HCT116 (cell line): ENCODE results near the gene WNT2. TPM values are rescaled to one million over a fixed set of nuclear protein-coding genes. Genes with fewer than 3 reads are reported as not detected.

Source experiments
- ATAC-seq: fragments of 200-7000 bp; cut with Tn5 transposase; 2 replicates; pipeline ENCODE4 v1.9.1; 2020; ENCODE audit warnings: mild to moderate bottlenecking, moderate library complexity
- BruUV-seq: library from RNA; stranded (reverse); fragments of 400-500 nt; replicated peaks from 2 replicates; lab custom pipeline; 2021; lab: Mats Ljungman, UMichigan
- CTCF ChIA-PET: fragments of 300-600 bp; sonication (Branson Sonifier 250); formaldehyde crosslinking; loops from one replicate; lab custom pipeline; 2021; ENCODE audit warnings: antibody characterized with exemption; lab: Charles Lee
- POLR2A ChIA-PET: fragments of 300-600, 350-600 bp; sonication (Branson Sonifier 250); formaldehyde crosslinking; loops from one replicate; lab custom pipeline; 2021; ENCODE audit warnings: antibody characterized with exemption; lab: Charles Lee
- RAD21 ChIA-PET, 2 experiments: fragments of 300-600 bp; sonication (Branson Sonifier 250); formaldehyde crosslinking; loops; one replicate each; lab custom pipeline; 2023; ENCODE audit warnings: low total read pairs in 2 of 2; ENCODE audit not compliant: uncharacterized antibody in 2 of 2, unreplicated experiment in 2 of 2, low non-redundant PET in 1 of 2; lab: Charles Lee
- DNase-seq: peaks from one replicate; pipeline ENCODE4 v3.0.0-alpha.2; 2010; ENCODE audit warnings: low read depth, low spot score
- H2AFZ ChIP-seq: fragments of 200-600 bp; shearing (Covaris generic), sonication (generic); 2 replicates; pipeline ENCODE4 v1.6.1; 2017; ENCODE audit warnings: low read depth, mixed run types, mixed read lengths, antibody characterized with exemption, low read length; ENCODE audit not compliant: poor library complexity, severe bottlenecking
- H3K27ac ChIP-seq: 2 replicates; pipeline ENCODE4 v1.5.1; 2012; ENCODE audit warnings: low read depth, low read length
- H3K27me3 ChIP-seq: fragments of 200-600 bp; sonication (generic); 2 replicates; pipeline ENCODE4 v1.6.1; 2016; ENCODE audit warnings: mixed run types, low read length, mixed read lengths; ENCODE audit not compliant: insufficient read depth
- H3K36me3 ChIP-seq, 2 experiments: fragments of 200-500 bp in 1 of 2; fragments of 200-600 bp in 1 of 2; sonication (Bioruptor generic) in 1 of 2; sonication (generic) in 1 of 2; 2 replicates each; pipeline versions ENCODE4 v1.5.1 to v1.6.1; 2014 to 2016; ENCODE audit warnings: low read length in 2 of 2, inconsistent platforms in 1 of 2, mixed read lengths in 1 of 2, mixed run types in 1 of 2; ENCODE audit not compliant: insufficient read depth in 2 of 2, control insufficient read depth in 1 of 2
- H3K4me1 ChIP-seq, 2 experiments: fragments of 200-600 bp in 1 of 2; sonication (generic) in 1 of 2; 2 replicates each; pipeline versions ENCODE4 v1.5.1 to v1.6.1; 2012 to 2017; ENCODE audit warnings: low read length in 2 of 2, inconsistent platforms in 1 of 2, mild to moderate bottlenecking in 1 of 2, mixed read lengths in 1 of 2, mixed run types in 1 of 2, moderate library complexity in 1 of 2; ENCODE audit not compliant: insufficient read depth in 2 of 2, control insufficient read depth in 1 of 2
- H3K4me2 ChIP-seq: fragments of 200-600 bp; sonication (generic); 2 replicates; pipeline ENCODE4 v1.6.1; 2017; ENCODE audit warnings: mixed run types, low read length, mixed read lengths
- H3K4me3 ChIP-seq, 2 experiments: fragments of 200-600 bp in 1 of 2; sonication (generic) in 1 of 2; replicated peaks in 1 of 2; 2 replicates each; pipeline ENCODE4 v1.5.1; 2011 to 2016; ENCODE audit warnings: low read length in 2 of 2, control low read depth in 1 of 2, low read depth in 1 of 2, mild to moderate bottlenecking in 1 of 2, mixed read lengths in 1 of 2, mixed run types in 1 of 2
- H3K79me2 ChIP-seq: fragments of 200-600 bp; sonication (generic); 2 replicates; pipeline ENCODE4 v1.6.1; 2017; ENCODE audit warnings: mild to moderate bottlenecking, mixed run types, low read length, moderate library complexity, mixed read lengths; ENCODE audit not compliant: insufficient read depth
- H3K9ac ChIP-seq: fragments of 200-600 bp; sonication (generic); 2 replicates; pipeline ENCODE4 v1.6.1; 2016; ENCODE audit warnings: low read length, mixed read lengths
- H3K9me2 ChIP-seq: fragments of 200-600 bp; sonication (generic), shearing (Covaris generic); 2 replicates; pipeline ENCODE4 v1.6.1; 2017; ENCODE audit warnings: mixed run types, mild to moderate bottlenecking, moderate library complexity; ENCODE audit not compliant: insufficient read depth
- H3K9me3 ChIP-seq, 2 experiments: fragments of 200-500 bp in 1 of 2; fragments of 200-600 bp in 1 of 2; sonication (Bioruptor generic) in 1 of 2; sonication (generic) in 1 of 2; 2 replicates each; pipeline ENCODE4 v1.6.1; 2014 to 2017; ENCODE audit warnings: low read length in 2 of 2, mixed read lengths in 2 of 2, inconsistent platforms in 1 of 2, low read depth in 1 of 2, mild to moderate bottlenecking in 1 of 2, mixed run types in 1 of 2, moderate library complexity in 1 of 2; ENCODE audit not compliant: control insufficient read depth in 1 of 2, insufficient read depth in 1 of 2
- H4K20me1 ChIP-seq: fragments of 200-600 bp; sonication (generic), shearing (Covaris generic); 2 replicates; pipeline ENCODE4 v1.6.1; 2017; ENCODE audit warnings: mixed run types, mild to moderate bottlenecking, moderate library complexity; ENCODE audit not compliant: insufficient read depth
- CEBPB ChIP-seq: IDR thresholded peaks from 2 replicates; pipeline ENCODE4 v1.6.1; 2012; ENCODE audit warnings: low read depth
- CTCF ChIP-seq, 3 experiments: fragments of 200-600 bp in 1 of 3; sonication (generic) in 1 of 3; IDR thresholded peaks in 2 of 3; conservative IDR thresholded peaks in 1 of 3; 2 replicates each; pipeline ENCODE4 v1.5.1; 2012 to 2017; ENCODE audit warnings: low read depth in 2 of 3, low read length in 2 of 3, antibody characterized with exemption in 1 of 3, borderline replicate concordance in 1 of 3, control low read depth in 1 of 3, mild to moderate bottlenecking in 1 of 3, mixed read lengths in 1 of 3, mixed run types in 1 of 3, moderate library complexity in 1 of 3; ENCODE audit not compliant: insufficient read depth in 1 of 3
- EZH2 ChIP-seq: fragments of 200-600 bp; sonication (generic); IDR thresholded peaks from 2 replicates; pipeline ENCODE4 v1.6.1; 2017; ENCODE audit warnings: antibody characterized with exemption, mixed run types
- EZH2phosphoT487 ChIP-seq: fragments of 200-600 bp; IDR thresholded peaks from 2 replicates; pipeline ENCODE4 v1.6.1; 2018; ENCODE audit warnings: antibody characterized with exemption, borderline replicate concordance
- FOSL1 ChIP-seq: IDR thresholded peaks from 2 replicates; pipeline ENCODE4 v1.6.1; 2012; ENCODE audit warnings: low read depth
- POLR2AphosphoS5 ChIP-seq: IDR thresholded peaks from 2 replicates; pipeline ENCODE4 v1.6.1; 2011; ENCODE audit warnings: mild to moderate bottlenecking, low read depth, low read length, moderate library complexity
- RAD21 ChIP-seq: IDR thresholded peaks from 2 replicates; pipeline ENCODE4 v1.6.1; 2012; ENCODE audit warnings: low read depth, mild to moderate bottlenecking
- TCF7L2 ChIP-seq: IDR thresholded peaks from 2 replicates; pipeline ENCODE4 v1.7.0; 2011; ENCODE audit warnings: borderline replicate concordance, inconsistent platforms; ENCODE audit not compliant: insufficient read depth, insufficient read length; ENCODE audit errors: extremely low read depth
- ZBTB33 ChIP-seq: IDR thresholded peaks from 2 replicates; pipeline ENCODE4 v1.6.1; 2011; ENCODE audit warnings: mild to moderate bottlenecking, low read length, moderate library complexity; ENCODE audit not compliant: insufficient replicate concordance; ENCODE audit errors: extremely low read depth
- ZNF274 ChIP-seq: fragments of 200-500 bp; sonication (Bioruptor generic); IDR thresholded peaks from 2 replicates; pipeline ENCODE4 v1.6.1; 2014; ENCODE audit warnings: mild to moderate bottlenecking, low read depth, low read length, inconsistent platforms
- intact Hi-C: fragments of 100-400 bp; cut with micrococcal nuclease; formaldehyde crosslinking; loops from 2 replicates; pipeline ENCODE4 v1.10.0; 2022
- total RNA-seq: library from RNA; stranded (reverse); gene quantifications from one replicate; pipeline ENCODE4 v1.2.1, GENCODE V29; 2021; ENCODE audit not compliant: unreplicated experiment
- TF ChIP-seq, protein P1 (sequence below): IDR thresholded peaks from 2 replicates; pipeline ENCODE4 v1.6.1; 2012
- TF ChIP-seq, protein P2 (sequence below): IDR thresholded peaks from 2 replicates; pipeline ENCODE4 v1.6.1; 2012; ENCODE audit warnings: low read depth

Gene WNT2
- total RNA-seq, 1 experiment from 2014 or later, result 0.12 TPM

DNA sequence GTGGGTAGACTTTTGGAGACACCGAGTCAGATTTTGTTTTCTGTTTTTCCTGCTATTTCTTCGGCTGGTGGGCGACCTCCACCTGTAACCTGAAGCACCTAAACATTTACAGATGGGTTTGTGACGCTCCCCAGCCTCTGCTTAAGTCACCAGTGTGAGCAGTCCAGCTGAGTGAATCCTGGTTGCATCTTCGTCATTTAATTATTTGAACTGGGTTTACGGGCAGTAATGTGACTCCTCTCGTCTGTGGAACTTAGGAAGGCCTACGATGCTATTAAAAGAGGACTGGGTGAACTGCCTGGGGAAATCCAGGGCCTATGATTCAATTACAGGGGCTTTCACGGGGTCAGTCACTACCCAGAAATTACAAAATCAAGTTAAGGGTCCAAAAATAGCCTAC, 52.5 kb downstream of the WNT2 start:
- CTCF ChIA-PET, result no interaction called here
- Histone ChIP-seq H3K9me2 (0 out of 2 replicates have a peak, but pooled peaks cover 4% of the 10 kb centered on the region), H3K4me3 (no peak overlapping the region), H3K4me2 (no peak overlapping the region), H3K9ac (no peak overlapping the region), H3K9me3 (no peaks in the 10 kb centered on the region), H3K79me2 (no peaks in the 10 kb centered on the region), H2AFZ (no peak overlapping the region), H3K27me3 (no peaks in the 10 kb centered on the region), H3K36me3 (no peaks in the 10 kb centered on the region), H3K4me1 (peaks cover 0 to 8% of the 10 kb centered on the region in 2 experiments; a peak in 1 of 4 replicates), H3K27ac (no peak overlapping the region), H4K20me1 (no peaks in the 10 kb centered on the region)
- no peak for DNase-seq
- no peak for ATAC-seq
- intact Hi-C loops, result no loop called here
- POLR2A ChIA-PET, result no interaction called here
- BruUV-seq, result no TSS peak
- RAD21 ChIA-PET, result no interaction called here
- no peak for TF ChIP-seq TCF7L2
- TF ChIP-seq, protein P1, sequence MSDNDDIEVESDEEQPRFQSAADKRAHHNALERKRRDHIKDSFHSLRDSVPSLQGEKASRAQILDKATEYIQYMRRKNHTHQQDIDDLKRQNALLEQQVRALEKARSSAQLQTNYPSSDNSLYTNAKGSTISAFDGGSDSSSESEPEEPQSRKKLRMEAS, result no peak
- TF ChIP-seq POLR2AphosphoS5, result no peak
- TF ChIP-seq CTCF (IDR thresholded peaks at IDR 0.05 in 2 of 3, conservative IDR thresholded peaks at IDR 0.05 in 1 of 3; ENCODE audit: borderline replicate concordance in 1 of 3, insufficient read depth in 1 of 3, low read depth in 2 of 3, low read length in 2 of 3), result no peak
- TF ChIP-seq CEBPB, result no peak
- no peak for TF ChIP-seq RAD21
- no peak for TF ChIP-seq FOSL1

DNA sequence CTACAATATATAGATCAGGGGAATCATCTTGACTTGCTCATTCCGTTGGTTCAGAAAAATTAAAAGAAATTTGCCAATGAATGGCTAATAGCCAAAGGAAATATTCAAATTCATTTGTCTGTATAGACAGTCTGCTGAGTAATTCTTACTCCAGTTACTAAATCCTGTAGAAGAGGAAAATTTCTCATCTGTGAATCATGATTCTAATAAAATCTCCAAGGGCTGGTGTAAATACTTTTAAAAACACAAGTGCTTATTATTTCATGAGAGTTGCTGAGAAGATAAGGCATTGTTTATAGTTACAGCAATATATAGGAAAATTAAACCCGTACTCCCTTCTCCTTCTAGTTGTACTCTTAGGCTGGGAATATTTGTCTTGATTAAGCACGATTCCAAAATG, 53.0 kb downstream of the WNT2 start:
- ChIA-PET CTCF (no interaction called here), RAD21 (no interaction called here), POLR2A (no interaction called here)
- DNase-seq (no peak), ATAC-seq (no peak)
- no peaks in the 10 kb centered on the region for H3K9me3 ChIP-seq
- H3K27me3 ChIP-seq, result no peaks in the 10 kb centered on the region
- no peaks in the 10 kb centered on the region for H3K79me2 ChIP-seq
- H3K27ac ChIP-seq, result no peak overlapping the region
- no TSS peak for BruUV-seq
- no peaks in the 10 kb centered on the region for H4K20me1 ChIP-seq
- no peak overlapping the region for H3K9ac ChIP-seq
- 0 out of 2 replicates have a peak, but pooled peaks cover 4% of the 10 kb centered on the region for H3K9me2 ChIP-seq
- H3K36me3 ChIP-seq, result no peaks in the 10 kb centered on the region
- no peak overlapping the region for H2AFZ ChIP-seq
- H3K4me3 ChIP-seq, result no peak overlapping the region
- no peak overlapping the region for H3K4me2 ChIP-seq
- intact Hi-C loops, result no loop called here
- H3K4me1 ChIP-seq, result peaks cover 0 to 8% of the 10 kb centered on the region in 2 experiments; a peak in 1 of 4 replicates
- TF ChIP-seq ZBTB33 (no peak), ZNF274 (no peak), EZH2 (no peak), EZH2phosphoT487 (no peak), FOSL1 (no peak)
- TF ChIP-seq, protein P2, sequence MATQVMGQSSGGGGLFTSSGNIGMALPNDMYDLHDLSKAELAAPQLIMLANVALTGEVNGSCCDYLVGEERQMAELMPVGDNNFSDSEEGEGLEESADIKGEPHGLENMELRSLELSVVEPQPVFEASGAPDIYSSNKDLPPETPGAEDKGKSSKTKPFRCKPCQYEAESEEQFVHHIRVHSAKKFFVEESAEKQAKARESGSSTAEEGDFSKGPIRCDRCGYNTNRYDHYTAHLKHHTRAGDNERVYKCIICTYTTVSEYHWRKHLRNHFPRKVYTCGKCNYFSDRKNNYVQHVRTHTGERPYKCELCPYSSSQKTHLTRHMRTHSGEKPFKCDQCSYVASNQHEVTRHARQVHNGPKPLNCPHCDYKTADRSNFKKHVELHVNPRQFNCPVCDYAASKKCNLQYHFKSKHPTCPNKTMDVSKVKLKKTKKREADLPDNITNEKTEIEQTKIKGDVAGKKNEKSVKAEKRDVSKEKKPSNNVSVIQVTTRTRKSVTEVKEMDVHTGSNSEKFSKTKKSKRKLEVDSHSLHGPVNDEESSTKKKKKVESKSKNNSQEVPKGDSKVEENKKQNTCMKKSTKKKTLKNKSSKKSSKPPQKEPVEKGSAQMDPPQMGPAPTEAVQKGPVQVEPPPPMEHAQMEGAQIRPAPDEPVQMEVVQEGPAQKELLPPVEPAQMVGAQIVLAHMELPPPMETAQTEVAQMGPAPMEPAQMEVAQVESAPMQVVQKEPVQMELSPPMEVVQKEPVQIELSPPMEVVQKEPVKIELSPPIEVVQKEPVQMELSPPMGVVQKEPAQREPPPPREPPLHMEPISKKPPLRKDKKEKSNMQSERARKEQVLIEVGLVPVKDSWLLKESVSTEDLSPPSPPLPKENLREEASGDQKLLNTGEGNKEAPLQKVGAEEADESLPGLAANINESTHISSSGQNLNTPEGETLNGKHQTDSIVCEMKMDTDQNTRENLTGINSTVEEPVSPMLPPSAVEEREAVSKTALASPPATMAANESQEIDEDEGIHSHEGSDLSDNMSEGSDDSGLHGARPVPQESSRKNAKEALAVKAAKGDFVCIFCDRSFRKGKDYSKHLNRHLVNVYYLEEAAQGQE, result no peak
